HG02588 (cell line): Measurements from ENCODE around the gene BLID.

Experiments
- ATAC-seq: cut with Tn5 transposase; IDR thresholded peaks from one replicate; pipeline ENCODE4 v1.9.1; 2021; ENCODE audit warnings: mild to moderate bottlenecking, moderate library complexity; ENCODE audit not compliant: unreplicated experiment

BLID gene

DNA sequence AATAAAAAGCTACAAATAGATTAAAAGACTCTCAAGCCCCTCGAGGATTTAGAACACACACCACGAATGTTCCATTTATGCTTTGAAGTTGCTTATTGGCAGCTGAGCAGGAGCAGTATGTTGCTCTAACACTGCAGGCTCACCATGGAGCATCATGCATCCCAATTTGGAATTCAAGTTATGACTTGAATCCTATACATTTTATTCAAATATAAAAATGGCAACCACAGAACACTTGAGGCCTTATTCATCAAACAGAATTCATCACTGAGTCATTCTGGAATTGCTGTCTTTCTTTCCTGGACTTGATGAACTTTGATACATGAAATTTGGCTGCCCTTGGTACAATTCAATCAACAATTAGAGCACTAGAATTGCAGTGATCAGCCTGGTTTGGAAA, 24.5 kb upstream of the BLID start:
- ATAC-seq = no peak

DNA sequence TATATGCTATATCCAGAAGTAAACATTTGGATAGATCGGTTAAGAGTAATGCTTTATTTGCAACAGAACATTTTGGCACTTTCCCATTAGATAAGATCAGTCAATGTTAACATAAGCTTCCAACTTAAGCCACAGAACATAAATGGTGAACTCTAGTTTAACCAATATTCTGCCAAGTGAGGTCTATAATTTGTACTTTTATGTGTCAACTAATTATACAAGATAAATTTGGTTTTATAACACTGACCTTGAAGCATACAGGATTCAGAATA, 23.5 kb upstream of the BLID start:
- no peak for ATAC-seq

DNA sequence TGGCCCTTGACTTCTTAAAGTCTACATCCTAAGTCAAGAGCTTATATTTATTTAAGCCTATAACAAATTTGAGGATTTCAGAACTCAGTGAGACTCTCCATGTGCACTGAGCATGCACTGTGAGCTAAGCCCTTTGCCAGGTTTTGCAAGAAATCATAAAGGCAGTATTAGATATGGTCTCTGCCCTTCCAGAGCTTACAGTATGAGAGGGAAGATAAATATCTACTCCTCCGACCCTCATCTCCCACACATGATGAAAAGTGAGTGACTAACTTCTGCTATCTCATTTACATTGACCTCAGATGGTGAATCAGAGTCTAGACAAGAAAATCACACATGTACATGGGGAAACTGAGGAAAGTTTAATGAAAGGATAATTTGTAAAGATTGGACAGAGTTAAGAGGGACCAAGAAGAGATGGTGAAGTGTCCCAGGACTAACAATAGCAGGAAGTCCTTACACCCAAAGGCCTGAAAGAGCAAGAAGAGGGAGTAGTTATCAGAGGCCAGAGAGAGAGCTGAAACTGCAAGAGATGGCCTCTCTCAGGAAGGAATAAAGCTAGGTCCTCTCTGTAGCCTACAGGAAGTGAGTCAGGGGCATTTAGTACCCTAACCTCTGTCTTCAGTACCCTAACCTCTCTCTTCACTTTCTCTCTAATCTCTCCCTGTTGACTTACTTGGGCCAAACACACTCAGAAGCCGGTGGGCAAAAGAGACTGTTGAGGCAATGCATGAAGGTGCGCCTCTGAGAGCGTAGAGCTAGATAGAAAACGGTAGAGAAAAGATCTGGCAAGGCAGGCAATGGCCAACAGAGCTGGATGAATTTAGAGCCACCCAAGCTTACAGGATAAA, 23.0 kb upstream of the BLID start:
- ATAC-seq = no peak

DNA sequence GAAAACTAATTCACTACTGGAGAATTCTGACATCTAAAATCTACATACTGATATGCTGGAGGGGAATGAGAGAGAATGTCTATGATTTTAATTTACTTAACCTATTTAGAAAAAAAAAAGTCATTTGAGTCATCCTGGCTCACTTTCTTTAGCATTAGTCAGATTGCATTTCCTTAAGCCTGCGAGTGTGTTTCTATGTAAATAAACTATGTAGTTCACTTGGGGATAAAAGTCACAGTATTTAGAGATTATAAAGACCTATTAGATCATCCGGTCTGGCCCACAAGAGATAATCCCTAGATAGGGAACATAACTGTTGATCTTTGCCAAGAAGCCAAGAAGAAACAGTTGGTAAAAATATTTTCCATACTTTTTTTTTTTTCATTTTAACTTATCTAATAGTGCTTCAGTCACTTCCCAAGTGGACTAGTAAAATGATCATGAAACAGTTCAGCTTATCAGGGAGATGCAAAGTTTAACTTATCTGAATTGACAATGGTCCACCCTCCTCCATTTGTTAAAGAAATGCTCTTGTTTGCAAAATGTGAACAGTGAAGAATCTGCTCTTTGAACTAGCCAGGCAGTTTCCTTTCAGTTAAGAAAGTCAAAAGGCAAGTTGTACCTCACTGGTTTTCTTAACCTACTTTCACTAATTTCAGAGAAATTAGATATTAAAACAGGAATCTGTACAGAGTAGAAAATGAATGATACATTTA, 21.2 kb upstream of the BLID start:
- no peak for ATAC-seq

DNA sequence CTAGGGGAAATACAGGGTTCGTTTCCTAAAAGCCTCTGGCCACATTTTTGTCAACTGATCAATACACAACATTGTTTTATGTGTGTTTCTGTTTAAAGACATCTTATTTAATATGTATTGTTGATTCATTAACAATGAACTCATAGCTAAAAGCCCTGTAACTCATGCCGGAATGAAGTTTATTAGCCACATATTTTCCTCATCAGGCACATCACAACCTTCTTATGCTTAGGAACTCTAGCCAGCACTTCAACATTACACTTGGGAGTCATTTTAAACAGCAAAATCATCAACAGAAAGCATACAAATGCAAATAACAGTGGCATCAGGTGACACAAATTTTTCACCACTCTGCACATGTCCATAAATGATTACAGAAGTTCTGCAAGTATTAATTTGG, 15.1 kb upstream of the BLID start:
- ATAC-seq = no peak

DNA sequence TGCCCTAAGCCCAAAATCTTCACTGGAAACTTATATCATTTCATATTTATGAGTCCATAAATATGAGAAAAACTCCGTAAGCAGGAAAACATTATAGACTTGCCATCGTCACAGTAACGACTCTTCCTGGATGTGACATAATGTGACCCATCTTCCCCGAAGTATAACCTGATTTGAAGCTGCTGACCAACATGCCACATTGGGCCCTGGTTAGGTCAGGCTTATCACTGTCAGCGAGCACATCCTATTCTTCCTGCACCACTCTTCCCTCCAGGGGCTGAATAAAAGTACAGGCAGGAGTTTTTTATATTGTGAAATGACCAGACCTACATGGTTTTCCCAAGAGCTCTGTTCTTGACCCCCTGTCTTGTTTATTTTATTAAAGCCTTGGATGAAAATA, 12.1 kb upstream of the BLID start:
- no peak for ATAC-seq

DNA sequence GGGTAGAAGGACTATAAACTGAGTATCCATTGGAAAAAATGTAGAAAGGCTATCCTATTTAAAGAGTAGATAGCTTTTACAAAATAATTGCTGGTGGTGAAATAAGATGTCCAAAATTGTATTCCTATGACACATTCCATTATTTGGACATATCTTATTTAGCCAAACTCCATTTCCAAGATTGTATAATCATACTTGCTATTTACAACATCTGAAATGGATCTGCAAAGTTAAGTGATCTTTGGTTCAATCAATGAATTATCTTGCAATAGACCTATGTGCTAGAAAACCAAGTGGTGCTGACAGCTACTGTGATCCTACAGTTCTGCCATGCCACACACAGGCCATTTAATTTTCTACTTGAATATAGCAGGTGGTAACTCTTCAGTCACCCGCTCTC, 11.0 kb upstream of the BLID start:
- no peak for ATAC-seq

DNA sequence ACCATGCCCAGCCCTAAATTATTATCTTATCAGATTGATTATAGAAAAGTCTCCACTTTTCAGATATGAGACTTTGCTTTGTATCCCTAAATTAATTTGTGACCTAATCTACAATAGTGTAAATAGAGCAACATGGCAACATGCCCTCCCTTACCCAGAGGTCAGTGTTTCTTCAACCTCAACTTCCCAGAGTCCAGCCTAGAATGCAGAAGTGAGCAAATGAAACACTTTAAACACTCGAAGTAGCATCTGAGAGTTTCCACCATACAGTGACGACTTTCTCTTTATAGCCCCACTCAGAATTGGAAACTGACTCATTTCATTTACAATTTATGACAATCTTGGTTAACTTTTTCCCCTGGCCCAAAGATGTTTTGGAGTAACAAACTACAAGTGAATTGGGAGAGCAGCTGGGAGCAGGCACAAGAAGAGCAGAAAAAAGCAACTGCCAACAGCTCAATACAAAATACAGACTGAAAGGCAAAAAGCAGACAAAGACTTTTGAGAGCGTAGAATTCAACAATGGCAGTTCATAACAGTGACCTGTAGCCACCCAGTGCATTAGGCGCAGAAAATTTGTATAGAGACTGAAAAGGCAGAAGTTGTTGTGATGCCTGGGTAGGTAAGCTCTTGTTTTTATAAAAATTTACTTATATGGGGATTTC, 10.1 kb upstream of the BLID start:
- ATAC-seq = no peak

DNA sequence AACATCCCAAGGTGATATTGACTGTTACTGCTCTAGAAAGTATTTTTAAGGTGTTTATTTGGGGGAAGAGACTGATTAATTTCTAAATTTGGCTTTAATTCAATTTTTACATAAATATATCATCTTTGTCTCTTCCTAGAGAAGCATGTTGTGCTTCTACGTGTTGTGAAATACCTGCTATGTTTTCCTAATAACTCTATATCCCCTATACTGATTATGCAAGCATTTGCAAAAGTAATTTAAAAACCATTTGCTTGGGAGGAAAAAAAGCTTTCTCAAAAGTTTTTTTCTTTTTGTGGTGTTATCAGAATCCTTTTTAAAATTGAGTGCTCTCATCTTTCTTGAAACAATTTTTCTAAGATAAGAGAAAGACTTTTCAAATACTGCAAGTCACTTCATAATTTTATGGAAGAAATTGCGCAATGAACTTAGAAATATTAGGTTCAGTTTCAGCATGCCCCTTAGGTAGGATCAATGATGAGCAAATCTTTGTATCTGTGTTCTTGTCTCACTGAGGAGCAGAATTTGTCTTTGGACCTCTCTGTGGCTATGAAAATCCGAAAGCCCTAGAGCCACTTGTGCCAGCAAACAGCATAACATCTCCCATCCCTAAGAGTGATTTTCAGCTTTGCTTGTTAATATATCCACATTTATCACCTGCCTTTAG, 7.4 kb upstream of the BLID start:
- no peak for ATAC-seq

DNA sequence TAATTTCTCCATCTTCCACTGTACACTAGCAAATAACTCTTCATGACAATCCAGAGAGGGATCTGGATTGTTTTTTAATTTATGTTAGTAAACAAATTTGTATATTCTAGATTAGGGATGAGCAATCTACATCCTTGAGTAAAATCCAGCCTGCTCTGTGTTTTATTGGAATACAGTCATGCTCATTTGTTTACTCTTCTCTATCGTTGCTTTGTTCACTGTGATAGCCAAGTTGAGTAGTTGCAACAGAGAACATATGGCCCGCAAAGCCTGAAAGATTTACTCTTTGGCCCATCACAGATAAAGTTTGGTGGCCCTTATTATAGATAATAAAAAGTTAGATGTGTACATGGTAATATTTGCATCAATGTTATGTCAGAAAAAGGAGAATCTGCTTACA, 6.2 kb upstream of the BLID start:
- ATAC-seq = no peak

DNA sequence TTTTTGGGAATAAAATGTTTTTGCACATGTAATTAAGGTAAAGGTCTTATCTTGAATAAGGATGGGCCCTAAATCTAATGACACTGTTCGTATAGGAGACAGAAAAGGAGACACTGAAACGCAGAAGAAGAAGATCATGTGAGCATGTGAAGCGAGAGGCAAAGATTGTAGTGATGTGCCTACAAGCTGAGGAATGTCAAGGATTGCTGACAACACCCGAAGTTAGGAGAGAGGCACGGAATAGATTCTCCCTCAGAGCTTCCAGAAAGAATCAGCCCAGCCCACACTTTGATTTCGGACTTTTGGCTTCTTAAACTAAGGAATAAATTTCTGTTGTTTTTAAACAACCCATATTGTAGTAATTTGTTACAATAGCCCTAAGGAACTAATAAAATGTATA, 4.1 kb upstream of the BLID start:
- ATAC-seq = no peak

DNA sequence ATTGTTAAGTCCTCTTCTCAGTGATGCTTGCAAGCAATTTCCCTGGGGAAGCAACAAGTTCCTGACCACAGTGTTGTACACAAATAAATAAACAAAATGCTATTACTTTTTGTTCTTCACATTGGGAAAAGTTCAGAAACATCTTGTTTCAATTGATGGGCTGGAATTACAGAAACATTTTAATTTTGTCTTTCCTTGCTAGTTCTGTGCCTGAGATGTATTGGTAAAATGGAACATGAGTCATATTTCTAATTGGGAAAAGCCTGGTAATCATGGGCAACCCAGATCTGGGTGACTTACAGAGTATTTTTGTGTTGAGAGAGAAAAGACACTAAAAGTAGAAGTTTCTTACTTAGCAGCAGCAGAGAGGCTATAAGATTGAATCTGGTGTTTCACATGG, 576 bp upstream of the BLID start:
- ATAC-seq = no peak

DNA sequence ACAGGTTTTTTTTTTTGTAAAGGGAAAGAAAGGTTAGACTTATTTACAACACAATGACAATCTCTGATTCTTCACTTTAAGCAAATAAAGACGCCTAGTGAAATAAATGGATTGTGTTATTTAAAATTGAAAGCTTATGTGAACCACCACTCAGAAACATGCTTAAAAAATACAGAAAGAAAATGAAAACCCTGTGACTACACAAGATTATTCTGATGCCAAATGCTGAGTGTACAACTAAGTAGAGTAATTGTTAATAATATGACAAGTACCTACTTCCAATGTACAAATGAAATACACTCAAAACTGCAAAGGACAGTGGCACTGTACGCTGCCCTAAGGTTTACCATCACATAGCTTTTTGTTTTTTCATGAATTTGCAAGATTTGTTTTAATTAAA, 1.0 kb downstream of the BLID start:
- ATAC-seq = no peak

DNA sequence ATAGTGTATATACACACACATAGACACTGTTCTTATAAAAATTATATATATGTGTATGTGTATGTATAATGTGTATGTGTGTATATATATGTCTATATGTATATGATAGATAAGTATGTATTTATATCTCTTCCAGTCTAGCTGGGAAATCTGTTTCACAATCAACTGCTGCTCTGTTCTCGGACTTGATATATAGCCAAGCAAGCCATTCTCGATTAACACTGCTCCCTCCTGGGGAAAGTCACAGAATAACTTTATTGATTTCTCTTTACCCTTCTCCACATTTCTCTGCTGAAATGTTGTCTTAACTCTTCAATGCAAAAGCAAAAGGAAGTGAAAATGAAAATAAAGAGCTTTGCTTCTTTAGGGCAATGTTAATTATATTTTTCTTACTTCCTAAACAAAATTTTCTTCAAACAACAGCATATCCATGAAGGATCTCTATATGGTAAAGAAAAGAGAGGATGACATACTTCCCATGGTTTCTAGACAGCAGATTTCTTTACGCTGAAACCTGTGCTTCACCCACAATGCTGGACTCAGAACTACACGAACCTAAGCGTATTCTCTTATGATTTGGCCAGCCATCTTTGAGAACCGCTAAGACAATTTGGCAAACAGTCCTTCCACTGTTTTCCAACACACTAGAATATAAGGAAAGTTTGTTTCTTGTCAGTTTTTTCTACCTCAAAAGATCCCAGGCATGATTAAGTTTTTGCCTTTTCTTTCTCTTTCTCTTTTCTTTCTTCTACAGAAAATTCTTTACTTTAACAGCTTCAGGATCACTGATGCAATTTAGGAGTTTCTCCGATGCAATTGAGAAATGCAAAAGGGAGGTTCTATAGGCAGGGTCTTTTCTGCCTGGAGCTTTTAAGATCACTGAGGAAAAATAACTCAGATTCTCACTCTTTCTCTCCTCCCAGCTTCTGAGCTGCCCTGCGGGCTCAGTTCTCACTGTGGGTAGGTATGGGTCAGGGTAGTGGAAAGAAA, 1.9 kb downstream of the BLID start:
- no peak for ATAC-seq

DNA sequence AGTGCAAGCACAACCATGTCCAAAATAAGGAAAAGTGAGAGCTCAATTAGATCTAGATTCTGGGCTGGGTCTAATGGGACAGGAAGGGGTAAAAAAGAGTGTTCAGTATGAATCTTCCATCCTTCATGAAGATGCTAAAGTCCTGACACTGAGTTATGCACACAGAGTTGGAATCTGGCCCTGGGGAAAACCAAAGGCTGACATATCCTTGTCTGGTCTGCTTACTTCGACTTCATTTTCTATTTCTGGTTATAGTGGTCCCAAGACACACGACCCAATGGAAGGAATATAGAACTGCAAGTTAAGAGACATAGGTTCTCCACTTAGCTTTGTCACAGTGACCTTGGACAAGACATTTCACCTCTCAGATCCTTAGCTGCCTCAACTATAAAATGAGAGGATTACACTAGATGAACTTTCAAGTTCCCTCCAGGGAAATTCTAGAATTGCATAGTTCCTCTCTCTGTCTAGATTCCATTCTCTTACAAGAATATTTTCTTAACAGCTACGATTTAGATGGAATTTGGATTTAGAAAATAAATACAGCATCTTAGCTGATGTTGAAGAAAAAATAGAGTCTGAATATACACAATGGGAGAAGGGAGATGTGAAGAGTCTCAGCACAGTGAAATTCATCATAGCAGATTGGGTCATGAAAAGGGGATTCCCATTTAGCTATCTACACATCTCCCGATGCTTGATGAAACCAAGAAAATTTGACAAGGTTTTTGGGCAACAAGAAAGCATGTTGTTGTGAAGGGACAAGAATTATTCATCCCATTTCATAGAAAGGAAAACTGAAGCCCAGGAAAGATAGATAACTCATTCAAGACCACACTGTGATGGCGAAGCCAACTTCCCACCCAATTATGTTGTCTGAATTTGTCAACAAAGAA, 3.3 kb downstream of the BLID start:
- no peak for ATAC-seq

DNA sequence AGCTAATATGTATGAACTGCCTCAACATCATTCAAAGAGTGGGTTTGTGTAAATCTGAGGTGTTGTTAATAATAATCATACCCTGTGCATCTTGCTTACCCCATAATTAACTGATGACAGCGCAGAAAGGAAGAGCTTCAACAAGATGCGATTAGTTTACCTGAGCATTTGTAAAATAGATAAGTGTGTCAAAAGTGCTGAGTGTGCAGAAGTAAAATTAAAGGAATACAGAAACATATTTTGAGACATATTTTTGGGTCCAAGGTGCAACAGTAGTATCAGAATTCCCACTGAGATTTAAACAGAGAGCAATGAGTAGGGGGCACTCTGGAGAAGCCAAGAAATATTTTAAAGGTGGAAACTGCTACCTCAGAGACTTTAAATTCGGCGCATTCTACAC, 6.1 kb downstream of the BLID start:
- ATAC-seq = no peak

DNA sequence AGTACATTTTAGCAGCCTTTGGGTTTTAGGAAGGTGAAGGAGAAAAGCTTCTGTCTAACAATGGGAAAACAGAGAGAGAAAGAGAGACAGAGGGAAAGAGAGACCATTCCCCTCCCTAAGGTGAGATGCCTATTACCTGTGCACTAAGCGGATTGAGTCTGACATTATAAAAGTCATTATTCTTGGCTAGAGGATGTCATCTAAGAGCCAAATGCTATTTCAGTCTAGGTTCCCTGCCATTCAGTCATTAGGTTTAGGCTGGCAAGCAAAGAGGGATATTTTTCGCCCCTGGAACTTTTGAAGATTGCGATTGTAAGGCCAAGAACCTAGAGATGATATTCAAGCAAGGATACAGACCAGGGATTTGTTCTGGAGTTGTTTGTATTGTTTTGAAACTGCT, 7.2 kb downstream of the BLID start:
- no peak for ATAC-seq

DNA sequence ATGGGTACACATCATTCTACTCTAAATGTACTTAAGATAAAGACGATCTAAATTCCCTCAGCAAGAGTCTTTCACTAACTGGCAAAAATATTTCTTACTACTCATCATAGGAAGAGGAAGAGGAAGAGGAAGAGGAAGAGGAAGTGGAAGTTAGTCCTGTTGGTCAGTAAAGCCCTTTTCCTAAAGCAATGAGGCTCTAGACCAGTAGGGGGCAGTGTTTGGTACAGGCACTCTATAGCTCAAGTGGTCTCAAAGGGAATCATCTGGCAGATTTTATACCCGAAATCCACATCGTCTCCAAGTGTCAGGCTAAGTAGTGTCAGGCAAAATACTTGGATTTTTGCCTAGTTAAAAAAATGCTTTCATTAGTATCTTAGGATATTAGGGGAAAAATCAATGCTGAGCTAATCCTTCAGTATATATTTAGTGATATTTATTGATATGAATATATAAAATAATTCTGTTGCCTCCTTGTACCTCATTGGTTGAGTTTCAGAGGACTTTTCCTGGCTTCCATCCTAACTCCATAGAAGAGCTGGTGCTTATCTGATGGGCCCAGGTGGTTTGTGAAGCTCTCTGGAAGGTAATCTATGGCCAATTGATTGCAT, 7.7 kb downstream of the BLID start:
- ATAC-seq = no peak

DNA sequence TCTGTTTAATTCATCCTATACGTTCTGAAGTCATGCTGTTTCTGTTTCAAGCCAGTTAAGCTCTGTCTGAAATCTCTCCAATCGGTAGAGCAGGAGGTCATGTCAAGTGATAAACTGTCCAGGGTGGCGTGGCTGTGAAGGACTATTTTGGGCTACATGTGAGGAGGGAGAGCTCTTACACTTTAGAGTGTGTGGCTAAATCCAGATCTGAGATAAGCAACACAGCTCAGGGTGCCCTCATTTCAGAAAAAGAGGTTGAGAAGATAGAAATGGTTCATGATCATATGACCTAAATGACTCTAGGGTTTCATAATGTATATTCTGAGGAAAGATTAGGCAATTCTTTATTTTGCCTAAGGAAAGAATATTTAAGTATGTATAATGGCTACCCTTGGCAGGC, 8.4 kb downstream of the BLID start:
- no peak for ATAC-seq
